Mesodermal cell (in vitro differentiated cells): ENCODE results near the gene ORAI2.
"Not testable (repeated sequence)": the region's sequence is repeated elsewhere in the genome, so short reads cannot be mapped to it uniquely, and the experiment has no call there.

Source experiments
- H3K27ac ChIP-seq: 2 replicates; pipeline ENCODE4 v1.7.0; 2013; ENCODE audit warnings: mild to moderate bottlenecking, low read depth, low read length, moderate library complexity; ENCODE audit not compliant: severe bottlenecking
- H3K36me3 ChIP-seq: 2 replicates; pipeline ENCODE4 v1.7.1; 2013; ENCODE audit warnings: mild to moderate bottlenecking, low read length, moderate library complexity; ENCODE audit not compliant: control insufficient read depth, insufficient read depth
- H3K4me1 ChIP-seq: one replicate; pipeline ENCODE4 v1.7.1; 2013; ENCODE audit warnings: mild to moderate bottlenecking, low read length; ENCODE audit not compliant: insufficient read depth, control insufficient read depth, poor library complexity, severe bottlenecking
- H3K4me3 ChIP-seq: 2 replicates; pipeline ENCODE4 v1.7.0; 2013; ENCODE audit warnings: low read length, control low read depth, mild to moderate bottlenecking; ENCODE audit not compliant: insufficient read depth, poor library complexity, severe bottlenecking; ENCODE audit errors: extremely low read depth
- H3K9me3 ChIP-seq: 2 replicates; pipeline ENCODE4 v1.7.1; 2013; ENCODE audit warnings: mild to moderate bottlenecking, low read length, moderate library complexity; ENCODE audit not compliant: control insufficient read depth
- WGBS, 2 experiments: methylation state at CpG; one replicate each; pipeline ENCODE4 v1.1.5; 2013; ENCODE audit warnings: missing lambda C conversion rate in 2 of 2; ENCODE audit not compliant: insufficient coverage in 2 of 2; 5-methylcytosine and 5-hydroxymethylcytosine counted together

The ORAI2 gene

GRCh38 chr7:102505298-102506185, 72.2 kb downstream of the ORAI2 start:
- WGBS, 2 experiments = 95% methylated on average over 3 of the region's 24 CpGs; no CpG with 5 or more reads in 1 of the 2 experiments
- H3K9me3 ChIP-seq, H3K4me1 ChIP-seq, H3K4me3 ChIP-seq, H3K36me3 ChIP-seq: not testable (repeated sequence)
- H3K27ac ChIP-seq = peak overlapping the region; percentile 57
